ENCODE measurements around the gene JPH2.
"Not testable (repeated sequence)": the region's sequence is repeated elsewhere in the genome, so short reads cannot be mapped to it uniquely, and the experiment has no call there.

The JPH2 gene

DNA sequence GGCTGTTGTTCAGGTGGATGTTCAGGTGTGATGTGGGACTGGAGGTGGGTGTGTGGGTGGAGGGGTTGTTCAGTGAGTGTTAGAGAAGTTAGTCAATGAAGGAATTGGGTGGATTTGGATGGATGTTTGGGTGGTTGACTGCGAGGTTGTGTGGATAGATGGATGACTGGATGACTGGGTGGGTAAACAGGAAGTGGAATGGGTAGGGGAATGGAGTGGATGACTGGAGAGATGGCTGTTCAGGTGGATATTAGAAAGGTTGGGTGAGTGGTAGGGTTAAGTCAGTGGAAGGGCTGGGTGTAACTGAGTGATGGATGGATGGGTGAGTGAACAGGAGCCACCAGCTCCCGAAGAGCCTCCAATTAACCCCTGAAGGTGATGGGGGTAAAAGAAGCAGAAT lies 27.9 kb downstream of the JPH2 start:
- DNase-seq (ENCODE audit: low read depth in 2 of 2): no peak

DNA sequence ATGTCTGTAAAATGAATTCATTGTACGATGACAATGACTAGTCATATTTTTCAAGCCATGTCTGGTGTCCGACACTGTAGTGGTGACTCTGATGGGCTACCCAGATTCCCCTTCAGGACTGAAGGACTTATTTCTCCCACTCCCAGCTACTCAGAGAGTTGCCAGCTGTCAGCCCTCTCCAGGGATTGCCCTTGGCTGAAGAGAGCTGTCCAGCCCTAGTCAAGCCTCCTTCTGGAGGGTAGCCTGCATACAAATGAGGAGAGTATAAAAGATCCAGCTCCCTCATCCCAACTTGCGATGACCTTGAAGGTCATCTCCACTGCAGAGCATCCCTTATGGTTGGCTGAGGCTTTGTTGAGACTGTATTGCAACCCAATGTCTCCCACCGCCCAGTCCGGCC lies 29.9 kb downstream of the JPH2 start:
- DNase-seq (ENCODE audit: low read depth in 2 of 2): no peak

DNA sequence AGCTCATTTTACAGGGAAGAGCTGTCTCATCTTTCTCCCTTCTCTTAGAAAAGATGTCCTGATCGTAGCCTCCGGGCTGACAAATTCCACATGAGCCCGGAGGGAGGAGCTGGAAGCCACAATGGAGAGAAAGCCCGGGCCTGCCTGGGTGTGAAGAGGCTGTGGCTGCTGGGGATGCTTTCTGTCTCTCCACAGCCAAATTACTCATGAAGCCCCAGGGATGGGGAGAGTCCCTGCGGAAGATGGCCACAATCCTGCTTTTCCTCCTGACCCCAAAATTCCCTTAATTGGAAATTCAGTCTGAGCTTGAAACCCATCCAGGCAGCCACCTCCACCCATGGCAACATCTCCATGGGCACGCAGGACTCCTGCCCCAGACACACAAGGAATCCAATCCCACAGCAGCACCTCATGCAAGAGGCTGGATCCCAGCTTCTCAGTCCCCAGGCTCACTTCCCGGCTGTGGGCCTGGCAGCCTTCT lies 32.4 kb downstream of the JPH2 start:
- DNase-seq (ENCODE audit: low read depth in 2 of 2): no peak

DNA sequence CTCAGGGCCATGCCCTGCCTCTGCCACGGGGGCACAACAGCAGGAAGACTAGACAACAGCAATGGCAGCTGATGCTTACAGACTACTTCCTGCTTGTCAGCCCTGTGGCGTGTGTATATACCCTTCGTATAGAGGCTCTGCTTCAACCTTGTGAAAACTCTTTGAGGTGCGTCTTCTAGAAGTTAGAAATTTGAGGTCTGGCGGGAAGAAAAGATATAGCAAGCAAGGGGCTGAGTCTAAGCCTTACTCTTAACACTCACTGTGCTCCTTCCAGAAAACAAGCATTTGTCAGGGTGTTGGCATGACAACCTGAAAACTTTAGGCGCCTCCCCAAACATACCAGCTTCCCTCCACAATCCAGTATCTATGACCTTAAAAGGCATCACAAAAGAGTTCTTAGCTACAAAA lies 33.3 kb downstream of the JPH2 start:
- DNase-seq (ENCODE audit: low read depth in 2 of 2): no peak

DNA sequence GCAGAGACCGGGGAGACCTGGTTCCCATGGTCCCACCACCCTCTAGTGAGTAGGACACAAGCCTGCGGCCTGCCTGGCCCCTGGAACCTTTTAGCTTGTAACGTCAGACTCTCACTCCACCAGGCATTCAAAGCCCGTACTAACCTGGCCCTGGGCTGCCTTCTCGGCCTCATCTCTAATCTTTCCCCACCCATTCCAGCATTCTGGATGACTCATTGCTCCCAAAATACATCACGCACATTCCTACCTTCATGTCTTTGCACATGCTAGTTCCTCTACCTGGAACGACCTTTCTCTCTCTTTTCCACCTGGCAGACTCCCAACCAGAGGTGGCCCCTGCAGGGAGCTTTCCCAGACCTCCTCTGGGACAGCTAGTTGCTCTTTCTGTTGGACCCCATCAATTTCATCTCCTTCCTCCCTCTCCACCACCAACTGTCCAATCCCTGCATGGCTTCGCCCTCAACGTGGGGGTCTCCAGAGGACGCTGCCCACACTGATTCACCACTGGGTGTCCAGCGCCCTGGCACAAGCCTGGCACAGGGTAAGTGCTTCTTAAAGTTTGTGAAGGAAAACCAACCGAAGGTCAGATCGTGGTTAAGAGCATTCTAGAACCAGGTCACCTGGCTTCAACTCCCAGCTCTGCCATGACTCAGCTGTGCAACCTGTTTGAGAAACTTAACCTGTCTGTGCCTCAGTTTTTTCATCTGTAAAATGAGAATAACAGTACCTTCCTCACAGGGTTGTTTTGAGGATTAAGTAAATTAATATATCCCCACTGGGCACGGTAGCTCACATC lies 35.2 kb downstream of the JPH2 start:
- DNase-seq (ENCODE audit: low read depth in 2 of 2): no peak

DNA sequence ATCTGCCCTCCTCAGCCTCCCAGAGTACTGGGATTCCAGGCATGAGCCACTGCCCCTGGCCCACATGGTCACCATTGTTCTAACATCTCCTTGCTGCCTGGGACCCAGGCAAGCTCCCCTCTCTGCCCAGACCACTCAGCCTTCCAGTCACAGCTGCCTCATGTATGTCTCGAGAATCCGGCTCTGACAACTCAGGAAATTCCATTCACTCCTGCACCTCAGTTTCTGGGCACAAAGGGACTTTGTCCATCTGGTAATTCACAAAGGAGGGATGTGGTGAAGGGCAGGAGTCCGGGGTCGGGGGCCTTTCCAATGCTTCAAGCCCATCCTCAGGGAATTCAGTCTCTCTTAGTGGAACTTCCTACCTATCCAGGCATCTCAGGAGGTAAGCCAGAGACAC lies 40.7 kb downstream of the JPH2 start:
- DNase-seq (ENCODE audit: low read depth in 2 of 2): no peak

DNA sequence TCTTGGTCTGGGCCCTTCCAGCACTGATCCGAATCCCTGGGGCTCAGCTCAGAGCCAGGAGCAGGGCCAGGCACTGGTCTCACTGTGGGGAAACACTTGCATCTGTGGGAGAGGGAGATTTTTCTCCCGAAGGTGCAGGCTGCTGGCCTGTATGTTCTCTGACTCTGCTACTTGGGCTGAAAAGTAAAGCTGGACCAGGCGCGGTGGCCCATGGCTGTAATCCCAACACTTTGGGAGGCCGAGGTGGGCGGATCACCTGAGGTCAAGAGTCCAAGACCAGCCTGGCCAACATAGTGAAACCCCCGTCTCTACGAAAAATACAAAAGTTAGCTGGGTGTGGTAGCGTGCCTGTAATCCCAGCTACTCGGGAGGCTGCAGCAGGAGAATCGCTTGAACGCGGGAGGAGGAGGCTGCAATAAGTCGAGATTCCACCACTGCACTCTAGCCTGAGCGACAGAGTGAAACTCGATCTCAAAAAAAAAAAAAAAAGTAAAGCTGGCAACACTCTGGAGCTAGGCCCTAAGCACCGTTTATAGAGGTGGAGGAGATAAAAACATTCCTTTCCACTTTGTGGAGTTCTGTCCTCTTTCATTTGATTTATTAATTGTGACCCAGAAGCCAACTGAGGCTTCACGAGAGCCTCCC lies 41.7 kb downstream of the JPH2 start:
- DNase-seq (ENCODE audit: low read depth in 2 of 2): no peak

DNA sequence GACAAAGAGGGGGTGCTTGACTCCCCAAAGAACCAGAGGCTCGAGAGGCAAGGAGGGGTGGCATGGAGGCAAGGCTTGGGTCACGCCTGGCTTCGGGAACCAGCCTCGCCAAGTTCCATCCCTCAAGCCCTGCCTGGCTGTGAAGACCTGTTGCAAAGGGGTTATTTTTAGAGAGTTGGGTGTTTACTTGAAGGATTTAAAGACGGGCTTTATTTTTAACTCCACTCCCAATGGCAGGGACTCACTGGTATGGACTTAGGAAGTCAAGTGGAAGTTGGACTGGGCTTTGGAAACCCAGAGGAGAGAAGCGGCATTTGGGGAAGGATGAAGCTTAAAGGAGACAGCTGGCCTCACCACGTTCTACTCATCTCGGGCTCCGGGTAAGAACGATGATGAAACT lies 43.1 kb downstream of the JPH2 start:
- no peak for DNase-seq (ENCODE audit: low read depth in 2 of 2)

DNA sequence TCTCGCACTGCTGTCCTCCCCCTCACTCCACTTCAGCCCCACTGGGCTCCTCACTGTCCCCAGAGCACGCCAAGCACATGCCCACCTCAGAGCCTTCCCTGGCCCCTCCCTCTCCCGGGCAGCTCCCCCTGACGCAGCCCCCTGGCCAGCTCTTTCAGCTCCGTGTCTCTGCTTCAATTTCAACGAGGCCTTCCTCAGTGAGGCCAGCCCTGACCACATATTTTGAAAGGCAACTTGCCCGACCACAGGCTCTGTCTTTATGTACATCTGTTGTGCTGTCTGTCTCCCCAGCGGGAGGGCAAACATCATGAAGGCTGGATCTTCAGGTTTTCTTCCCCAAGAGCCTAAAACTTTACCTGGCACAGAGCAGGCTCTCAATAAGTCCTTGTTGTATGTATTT lies 44.6 kb downstream of the JPH2 start:
- no peak for DNase-seq (ENCODE audit: low read depth in 2 of 2)

DNA sequence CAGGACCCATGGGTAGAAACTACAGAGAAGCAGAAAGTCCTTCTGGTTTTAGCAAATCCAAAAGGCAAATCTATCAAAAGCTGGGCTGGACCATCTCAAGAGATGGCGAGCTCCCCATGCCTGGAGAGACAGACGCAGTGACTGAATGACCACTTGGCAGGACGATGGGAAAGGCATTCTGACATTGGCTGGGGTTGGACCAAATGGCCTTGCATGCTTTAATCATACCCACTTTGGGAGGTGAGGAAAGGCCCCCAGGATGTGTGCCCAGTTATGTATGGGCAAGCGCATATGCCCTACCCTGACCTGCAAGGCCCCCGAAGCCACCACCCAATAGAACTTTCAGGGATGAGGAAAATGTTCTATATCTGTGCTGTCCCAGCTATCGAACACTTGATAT lies 45.1 kb downstream of the JPH2 start:
- DNase-seq (ENCODE audit: low read depth in 2 of 2): no peak

DNA sequence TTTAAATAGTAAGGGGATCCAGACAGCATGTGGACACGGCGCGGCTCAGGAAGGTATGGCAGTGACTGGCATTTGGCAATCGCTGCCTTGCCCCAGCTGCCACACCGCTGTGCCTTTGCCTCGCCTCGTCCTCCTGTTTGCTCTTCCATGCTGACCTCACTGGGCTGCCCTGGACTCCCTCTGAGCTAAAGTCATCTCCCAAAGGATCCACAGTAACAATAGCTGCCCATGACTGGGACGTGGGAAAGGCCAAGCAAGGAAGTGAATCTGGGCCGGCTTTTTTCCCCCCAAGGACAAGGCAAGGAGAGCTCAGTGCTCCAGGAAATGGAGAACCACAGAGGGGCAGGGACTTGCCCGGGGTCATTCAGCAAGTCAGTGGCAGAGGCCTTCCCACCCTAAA lies 48.1 kb downstream of the JPH2 start:
- no peak for DNase-seq (ENCODE audit: low read depth in 2 of 2)

DNA sequence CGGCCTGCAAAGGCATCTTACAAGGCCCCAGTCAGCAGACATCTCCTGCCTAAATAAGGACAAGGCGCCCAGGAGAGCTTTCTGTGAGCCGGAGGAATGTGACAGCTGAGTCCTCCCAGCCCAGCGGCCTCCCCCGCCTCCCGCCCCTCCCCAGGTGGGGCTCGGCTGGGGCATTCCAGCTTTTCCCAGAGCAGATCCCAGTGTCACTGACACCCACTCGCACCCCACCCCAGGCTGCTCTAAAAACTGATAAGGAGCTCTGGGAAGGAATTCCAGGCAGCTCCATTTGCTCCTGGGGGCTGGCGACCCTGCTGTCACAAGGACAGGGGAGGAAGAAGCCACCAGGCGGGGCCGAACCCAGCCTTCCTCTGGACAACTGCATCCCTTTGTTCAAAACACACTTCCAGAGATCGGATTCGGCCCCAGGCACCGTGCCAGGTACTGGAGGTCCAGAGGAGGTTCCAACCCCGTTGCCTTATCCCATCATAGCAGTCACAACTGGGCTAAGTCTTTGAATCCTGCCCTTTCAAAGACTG lies 49.7 kb downstream of the JPH2 start:
- DNase-seq (ENCODE audit: low read depth in 2 of 2): no peak

DNA sequence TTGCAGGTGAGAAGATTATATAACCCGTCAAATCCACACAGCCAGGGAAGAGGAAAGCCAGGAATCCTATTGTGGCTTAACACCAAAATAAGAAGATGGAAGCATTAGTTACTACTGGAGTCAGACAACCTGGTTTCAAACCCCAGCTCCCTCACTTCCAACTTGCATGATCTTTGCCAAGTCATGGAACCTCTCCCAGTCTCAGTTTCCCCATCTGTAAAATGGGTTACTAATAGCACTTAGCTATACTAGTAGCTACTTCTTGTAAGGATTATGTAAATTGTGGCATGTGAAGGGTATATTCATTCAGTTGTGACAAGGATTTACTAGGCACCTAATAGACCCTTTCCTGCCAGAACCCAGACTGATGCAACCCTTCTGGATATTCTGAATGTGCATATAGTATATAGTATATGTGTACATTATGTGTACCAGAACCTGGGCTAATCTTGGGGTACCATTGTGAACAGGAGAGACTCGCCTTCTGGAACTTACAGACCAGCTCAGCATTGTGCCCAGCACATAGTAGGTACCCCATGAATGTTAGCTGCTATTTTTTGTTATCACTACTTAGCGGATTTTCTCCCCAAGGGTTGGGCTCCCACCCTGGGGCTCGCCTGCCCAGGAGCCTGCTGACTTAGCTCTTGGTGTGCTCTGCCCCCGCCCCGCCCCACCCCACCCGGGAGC lies 50.3 kb downstream of the JPH2 start:
- no peak for DNase-seq (ENCODE audit: low read depth in 2 of 2)

DNA sequence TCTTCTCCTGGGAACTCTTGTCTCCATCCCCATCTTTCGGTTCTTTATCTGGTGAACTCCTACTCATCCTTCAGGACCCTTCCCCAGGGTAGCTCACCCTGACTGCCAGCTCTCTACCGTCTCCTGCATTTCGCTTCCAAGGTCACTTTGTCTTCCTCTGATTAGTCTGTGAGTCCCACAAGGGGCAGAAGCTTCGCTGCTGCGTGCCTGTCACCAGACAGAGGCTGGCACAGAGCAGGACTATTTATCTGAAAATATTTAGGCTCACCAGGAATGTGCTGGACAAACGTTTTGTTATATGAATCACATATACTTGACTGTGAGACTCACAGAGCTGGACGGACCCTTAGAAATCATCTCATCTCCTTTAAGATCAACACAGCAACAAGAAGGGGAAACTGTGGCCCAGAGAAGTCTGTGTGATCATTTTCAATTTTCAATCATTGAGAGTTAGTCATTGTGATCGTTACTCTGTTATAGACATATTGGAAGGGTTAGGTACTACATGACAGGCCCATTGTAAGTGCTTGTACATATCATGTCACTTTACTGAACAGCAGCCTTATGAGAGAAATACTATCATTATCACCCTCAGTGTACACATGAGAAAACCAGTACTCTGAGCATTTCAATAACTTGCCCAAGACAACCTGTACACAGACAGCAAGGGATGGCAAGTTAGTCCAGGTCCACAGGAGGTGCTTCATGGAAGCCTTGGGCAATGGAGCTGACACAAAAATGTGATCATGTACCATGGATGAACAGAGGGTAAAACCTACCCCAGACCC lies 51.4 kb downstream of the JPH2 start:
- no peak for DNase-seq (ENCODE audit: low read depth in 2 of 2)

DNA sequence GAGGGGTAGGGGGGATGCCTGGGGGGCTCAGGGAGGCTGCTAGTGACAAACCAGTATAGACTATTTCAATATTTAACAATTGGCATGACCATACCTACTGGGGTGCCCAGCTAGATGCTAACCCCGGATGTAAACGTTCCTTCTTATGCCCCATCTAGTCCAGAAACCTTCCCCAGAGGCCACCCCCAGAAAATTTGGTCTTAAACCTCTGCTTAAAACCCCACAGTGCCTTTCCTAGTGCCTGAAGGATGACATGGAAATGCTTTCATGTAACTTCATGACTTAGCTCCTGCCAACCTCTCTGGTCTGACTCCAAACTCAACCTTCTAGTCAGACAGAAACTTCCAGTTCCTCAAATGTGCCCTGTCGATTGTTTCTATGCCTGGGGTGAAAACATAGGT lies 52.0 kb downstream of the JPH2 start:
- DNase-seq (ENCODE audit: low read depth in 2 of 2): no peak

DNA sequence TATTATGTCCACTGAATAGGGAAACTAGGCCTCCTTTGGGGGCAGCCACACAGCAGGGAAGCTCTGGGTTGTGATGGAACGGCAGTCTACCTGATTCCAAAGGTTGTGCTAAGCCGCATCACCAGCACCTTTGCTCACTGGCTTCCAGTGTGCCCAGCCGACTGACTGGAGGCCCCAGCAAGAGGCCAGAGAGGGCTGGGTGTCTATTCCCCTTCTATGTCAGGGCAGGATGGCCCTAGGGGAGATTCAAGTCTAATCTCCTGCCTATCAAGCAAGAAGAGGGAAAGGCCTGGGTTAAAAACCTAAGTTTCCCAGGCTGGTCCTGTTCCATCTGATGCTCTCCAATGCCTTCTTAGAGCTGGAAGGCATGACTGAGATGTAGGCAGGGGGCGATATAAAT lies 53.6 kb downstream of the JPH2 start:
- DNase-seq (ENCODE audit: low read depth in 2 of 2): no peak

DNA sequence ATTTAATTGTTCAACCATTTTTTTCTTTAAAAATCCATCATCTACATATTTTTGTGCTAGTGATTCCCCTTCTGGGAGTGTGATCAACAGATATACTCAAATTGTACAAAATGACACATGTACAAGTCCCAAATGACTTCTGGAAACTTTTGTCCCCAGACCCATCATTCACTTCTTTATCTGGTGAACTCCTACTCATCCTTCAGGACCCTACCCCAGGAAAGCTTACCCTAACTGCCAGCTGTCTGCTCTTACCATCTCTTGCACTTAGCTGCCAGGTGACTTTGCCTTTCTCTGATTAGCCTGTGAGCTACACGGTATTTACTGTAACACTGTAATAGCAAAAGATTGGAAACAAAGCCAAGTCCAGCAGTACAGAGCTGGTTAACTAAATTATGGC lies 55.3 kb downstream of the JPH2 start:
- no peak for DNase-seq (ENCODE audit: low read depth in 2 of 2)

DNA sequence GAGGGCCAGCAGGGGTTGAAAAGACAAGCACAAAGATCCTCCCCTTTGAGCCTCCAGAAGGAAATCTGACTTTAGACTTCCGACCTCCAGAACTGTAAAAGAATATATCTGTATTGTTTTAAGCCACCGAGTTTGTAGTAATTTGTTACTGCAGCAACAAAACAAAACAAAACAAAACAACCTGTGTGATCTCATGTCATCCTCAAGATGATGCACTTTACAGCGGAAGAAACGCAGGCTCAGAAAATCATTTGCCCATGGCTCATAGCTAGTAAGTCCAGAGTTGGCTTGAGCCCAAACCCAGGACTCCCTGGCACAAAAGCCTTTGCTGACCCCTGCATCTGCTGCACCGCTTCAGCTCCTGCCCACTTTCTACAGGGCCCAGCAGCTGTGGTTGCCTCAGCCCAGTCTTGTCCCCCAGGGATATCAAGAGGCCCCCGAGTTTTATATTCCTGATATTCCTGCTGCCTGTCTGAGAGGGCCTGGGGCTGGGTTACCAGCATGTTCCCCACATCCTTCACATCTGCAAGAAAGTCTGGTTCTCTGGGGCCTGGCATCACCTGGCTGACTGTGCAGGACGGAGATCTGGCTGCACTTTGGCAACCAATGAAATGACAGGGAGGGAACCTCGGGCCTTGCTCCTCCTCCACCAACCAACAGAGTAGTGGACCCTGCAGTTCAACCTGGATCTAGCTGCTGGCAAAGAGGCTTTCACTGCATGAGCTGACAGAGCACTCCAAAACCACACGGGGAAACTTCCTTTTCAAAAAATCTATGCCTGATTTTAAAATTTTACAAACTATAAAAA lies 56.9 kb downstream of the JPH2 start:
- no peak for DNase-seq (ENCODE audit: low read depth in 2 of 2)

DNA sequence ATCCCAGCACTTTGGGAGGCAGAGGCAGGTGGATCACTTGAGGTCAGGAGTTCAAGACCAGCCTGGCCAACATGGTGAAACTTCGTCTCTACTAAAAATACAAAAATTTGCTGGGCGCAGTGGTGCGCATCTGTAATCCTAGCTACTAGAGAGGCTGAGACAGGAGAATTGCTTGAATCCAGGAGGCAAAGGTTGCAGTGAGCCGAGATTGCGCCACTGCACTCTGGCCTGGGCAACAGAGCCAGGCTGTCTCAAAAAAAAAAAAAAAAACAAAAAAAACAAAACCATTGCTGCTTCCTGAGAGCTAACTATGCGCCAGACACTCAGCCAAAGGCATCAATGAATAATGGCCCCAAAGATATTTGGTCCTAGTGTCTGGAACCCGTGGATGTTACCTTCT lies 57.7 kb downstream of the JPH2 start:
- DNase-seq (ENCODE audit: low read depth in 2 of 2): not testable (repeated sequence)

DNA sequence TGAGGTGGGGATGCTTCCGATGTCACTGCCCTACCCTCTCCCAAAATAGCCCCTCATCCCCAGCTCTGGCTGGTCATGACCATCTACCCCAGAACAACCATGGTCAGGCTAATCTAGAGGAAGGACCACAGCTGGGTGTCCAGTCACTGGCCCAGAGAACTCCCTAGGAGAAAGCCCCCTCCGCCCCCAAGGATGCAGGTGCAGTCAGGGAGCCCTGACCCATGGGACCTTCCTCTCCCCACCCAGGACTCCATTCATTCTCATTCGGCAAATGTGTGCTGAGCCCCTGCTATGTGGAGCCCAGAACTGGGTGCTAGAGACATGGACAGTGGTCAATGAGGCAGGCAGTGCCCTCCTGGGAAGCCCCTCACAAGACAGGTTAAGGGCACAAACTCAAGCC lies 60.5 kb downstream of the JPH2 start:
- DNase-seq (ENCODE audit: low read depth in 2 of 2): no peak
